D721Med (cell line): ENCODE results near the gene CCDC88C.

Experiments used
- DNase-seq: peaks from one replicate; pipeline ENCODE4 v3.0.0; 2011; ENCODE audit warnings: low spot score; ENCODE audit not compliant: insufficient read length
- FAIRE-seq: peaks from 2 replicates; lab custom pipeline; 2011; peaks lifted over from hg19 to GRCh38; lab: Jason Lieb, UNC
- CTCF ChIP-seq: IDR thresholded peaks from 2 replicates; pipeline ENCODE4 v1.5.1; 2012; ENCODE audit warnings: mild to moderate bottlenecking, control low read depth; ENCODE audit not compliant: insufficient read depth; ENCODE audit errors: missing control alignments

The CCDC88C gene

GRCh38 chr14:91300283-91300895 is 117.2 kb downstream of the CCDC88C start:
- FAIRE-seq = no peak
- TF ChIP-seq CTCF = no peak
- no peak for DNase-seq

GRCh38 chr14:91299121-91300115 is 118.2 kb downstream of the CCDC88C start:
- FAIRE-seq (no peak), DNase-seq (no peak)
- no peak for TF ChIP-seq CTCF

- TF ChIP-seq CTCF = no peak
- FAIRE-seq (no peak), DNase-seq (no peak)
Observed at GRCh38 chr14:91298576-91298975, 119.0 kb downstream of the CCDC88C start.

GRCh38 chr14:91297081-91297711 is 120.4 kb downstream of the CCDC88C start:
- TF ChIP-seq CTCF = no peak
- FAIRE-seq (no peak), DNase-seq (no peak)

GRCh38 chr14:91295851-91296796 is 121.5 kb downstream of the CCDC88C start:
- FAIRE-seq = no peak
- DNase-seq = no peak
- no peak for TF ChIP-seq CTCF

- no peak for FAIRE-seq
- TF ChIP-seq CTCF = no peak
- DNase-seq = no peak
Observed at GRCh38 chr14:91295276-91295845, 122.3 kb downstream of the CCDC88C start.
